H7 (cell line): ENCODE data around the gene FN3KRP. TPM values are rescaled to one million over a fixed set of nuclear protein-coding genes. Genes with fewer than 3 reads are reported as not detected.

Experiments used
- DNase-seq: peaks from one replicate; pipeline ENCODE4 v3.0.0; 2012
- H3K27me3 ChIP-seq: 2 replicates; pipeline ENCODE4 v1.6.0; 2011; ENCODE audit warnings: mild to moderate bottlenecking, low read length; ENCODE audit not compliant: control insufficient read depth, insufficient read depth
- H3K36me3 ChIP-seq: replicated peaks from 2 replicates; pipeline ENCODE4 v1.5.1; 2011; ENCODE audit warnings: low read length; ENCODE audit not compliant: control insufficient read depth, insufficient read depth
- H3K4me3 ChIP-seq: 2 replicates; pipeline ENCODE4 v1.5.1; 2011; ENCODE audit warnings: low read depth, mild to moderate bottlenecking, control low read depth, low read length, moderate library complexity; ENCODE audit not compliant: insufficient read depth
- total RNA-seq: library from RNA; depleted of rRNA; stranded (reverse); fragments of >200 nt; shearing (Covaris generic); gene quantifications from 2 replicates; pipeline ENCODE4 v1.2.3, GENCODE V29; 2014

FN3KRP gene
- total RNA-seq, 1 experiment from 2014 or later: 14.8 TPM

- H3K4me3 ChIP-seq: no peak overlapping the region
- H3K36me3 ChIP-seq: no peaks in the 10 kb centered on the region
- peaks cover 1% of the 10 kb centered on the region; the same call in 1 of the 2 replicates for H3K27me3 ChIP-seq
- DNase-seq: peak; percentile 84
Observed at GRCh38 chr17:82710499-82711232, 5.8 kb upstream of the FN3KRP start.

GRCh38 chr17:82713071-82713723, 3.3 kb upstream of the FN3KRP start:
- Histone ChIP-seq H3K4me3 (no peak overlapping the region), H3K36me3 (no peaks in the 10 kb centered on the region), H3K27me3 (peaks cover 7% of the 10 kb centered on the region; the same call in 1 of the 2 replicates)
- no peak for DNase-seq

DNA sequence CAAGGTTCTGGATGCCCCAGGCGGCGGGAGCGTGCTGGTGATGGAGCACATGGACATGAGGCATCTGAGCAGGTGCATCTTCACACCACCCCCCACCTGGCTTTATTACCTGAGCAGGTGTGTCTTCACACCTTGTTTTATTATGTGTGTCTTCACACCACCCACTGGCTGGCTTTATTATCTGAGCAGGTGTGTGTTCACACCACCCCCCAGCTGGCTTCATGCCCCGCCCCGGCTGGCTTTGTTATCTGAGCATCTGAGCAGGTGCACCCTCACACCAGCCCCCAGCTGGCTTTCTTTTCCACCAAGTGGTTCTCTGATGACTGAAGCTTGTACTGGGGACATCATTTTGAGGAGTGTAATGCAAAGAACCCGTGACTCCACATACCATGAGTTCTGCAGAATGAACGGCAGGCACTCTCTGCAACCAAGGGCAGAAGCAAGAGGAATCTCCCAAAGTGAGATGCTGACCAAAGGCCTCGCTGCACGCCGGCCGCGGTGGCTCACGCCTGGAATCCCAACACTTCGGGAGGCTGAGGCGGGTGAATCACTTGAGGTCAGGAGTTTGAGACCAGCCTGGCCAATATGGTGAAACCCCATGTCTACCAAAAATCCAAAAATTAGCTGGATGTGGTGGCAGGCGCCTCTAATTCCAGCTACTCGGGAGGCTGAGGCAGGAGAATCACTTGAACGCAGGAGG, 2.6 kb downstream of the FN3KRP start:
- Histone ChIP-seq H3K36me3 (peaks cover 3% of the 10 kb centered on the region; the same call in 1 of the 2 replicates), H3K4me3 (no peak overlapping the region), H3K27me3 (peaks cover 7% of the 10 kb centered on the region; the same call in 1 of the 2 replicates)
- no peak for DNase-seq

DNA sequence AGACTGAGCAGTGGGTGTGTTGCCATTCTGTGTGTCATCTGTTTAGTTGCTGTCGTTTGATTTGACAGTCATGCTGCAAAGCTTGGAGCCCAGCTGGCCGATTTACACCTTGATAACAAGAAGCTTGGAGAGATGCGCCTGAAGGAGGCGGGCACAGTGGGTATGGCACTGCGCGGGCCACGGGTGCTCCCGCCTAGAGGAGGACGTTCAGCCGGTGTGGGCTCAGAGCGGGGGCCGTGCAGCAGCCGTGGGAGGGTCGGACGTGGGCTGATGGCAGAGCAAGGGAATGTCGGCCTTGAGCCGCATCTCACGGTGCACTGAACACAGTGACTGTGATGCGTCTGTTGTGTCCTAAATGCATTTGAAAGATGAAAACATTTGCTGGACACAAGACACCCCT, 3.7 kb downstream of the FN3KRP start:
- peaks cover 3% of the 10 kb centered on the region; the same call in 1 of the 2 replicates for H3K36me3 ChIP-seq
- no peak for DNase-seq
- peaks cover 7% of the 10 kb centered on the region; the same call in 1 of the 2 replicates for H3K27me3 ChIP-seq
- H3K4me3 ChIP-seq: no peak overlapping the region

- DNase-seq: no peak
- Histone ChIP-seq H3K4me3 (no peak overlapping the region), H3K36me3 (peaks cover 5% of the 10 kb centered on the region), H3K27me3 (no peaks in the 10 kb centered on the region)
Observed at GRCh38 chr17:82722341-82723013, 6.0 kb downstream of the FN3KRP start.

- no peak overlapping the region for H3K4me3 ChIP-seq
- peaks cover 7% of the 10 kb centered on the region for H3K36me3 ChIP-seq
- DNase-seq: no peak
- H3K27me3 ChIP-seq: no peaks in the 10 kb centered on the region
Observed at GRCh38 chr17:82723169-82723807, 6.8 kb downstream of the FN3KRP start.

- H3K27me3 ChIP-seq: no peaks in the 10 kb centered on the region
- H3K36me3 ChIP-seq: peaks cover 6% of the 10 kb centered on the region
- H3K4me3 ChIP-seq: no peak overlapping the region
- DNase-seq: no peak
Observed at GRCh38 chr17:82726427-82726826, 9.9 kb downstream of the FN3KRP start.

GRCh38 chr17:82729479-82730260, 13.2 kb downstream of the FN3KRP start:
- Histone ChIP-seq H3K27me3 (no peaks in the 10 kb centered on the region), H3K4me3 (no peak overlapping the region), H3K36me3 (peaks cover 4% of the 10 kb centered on the region)
- DNase-seq: no peak

- DNase-seq: peak; percentile 20
- Histone ChIP-seq H3K36me3 (peaks cover 1% of the 10 kb centered on the region), H3K27me3 (peaks cover 3% of the 10 kb centered on the region), H3K4me3 (no peak overlapping the region)
Observed at GRCh38 chr17:82732118-82732743, 15.7 kb downstream of the FN3KRP start.

GRCh38 chr17:82734987-82735866, 18.7 kb downstream of the FN3KRP start, which contains the start of gene FN3K:
TSS of gene FN3K (plus strand) at chr17:82735615. CDS start at chr17:82735637, 22 bp downstream.
- Histone ChIP-seq H3K27me3 (peaks cover 3% of the 10 kb centered on the region), H3K4me3 (peak within 1 kb of the TSS; percentile 68), H3K36me3 (peaks cover 3% of the 10 kb centered on the region)
- DNase-seq: peak; percentile 98

- peak; percentile 39 for DNase-seq
- H3K4me3 ChIP-seq: no peak overlapping the region
- peaks cover 3% of the 10 kb centered on the region for H3K27me3 ChIP-seq
- H3K36me3 ChIP-seq: peaks cover 11% of the 10 kb centered on the region
Observed at GRCh38 chr17:82736511-82737185, 20.1 kb downstream of the FN3KRP start.
